IMR-90 (cell line): ENCODE data around the gene FMNL1.

ENCODE experiments used
- CTCF ChIP-seq: conservative IDR thresholded peaks from 2 replicates; pipeline ENCODE4 v1.5.1; 2012; ENCODE audit warnings: mild to moderate bottlenecking, low read depth, low read length, improper control_type of control experiment
- ELK1 ChIP-seq: fragments of 150-350 bp; IDR thresholded peaks from 2 replicates; pipeline ENCODE4 v1.6.1; 2016; ENCODE audit warnings: low read depth, mild to moderate bottlenecking, low read length, moderate library complexity, borderline replicate concordance
- FOS ChIP-seq: fragments of 150-350 bp; IDR thresholded peaks from 2 replicates; pipeline ENCODE4 v1.6.1; 2016; ENCODE audit warnings: low read depth, low read length
- MAFK ChIP-seq: IDR thresholded peaks from 2 replicates; pipeline ENCODE4 v1.6.1; 2012; ENCODE audit warnings: low read depth, low read length, improper control_type of control experiment
- NFE2L2 ChIP-seq: fragments of 150-350 bp; IDR thresholded peaks from 2 replicates; pipeline ENCODE4 v1.6.1; 2016; ENCODE audit warnings: low read depth, mild to moderate bottlenecking, low read length
- POLR2A ChIP-seq: IDR thresholded peaks from 2 replicates; pipeline ENCODE4 v1.6.1; 2012; ENCODE audit warnings: mild to moderate bottlenecking, low read depth, low read length
- RAD21 ChIP-seq: IDR thresholded peaks from 2 replicates; pipeline ENCODE4 v1.6.1; 2012; ENCODE audit warnings: low read length, improper control_type of control experiment
- RCOR1 ChIP-seq: IDR thresholded peaks from 2 replicates; pipeline ENCODE4 v1.6.1; 2012; ENCODE audit warnings: mild to moderate bottlenecking, low read length, improper control_type of control experiment; ENCODE audit not compliant: insufficient replicate concordance
- SMC3 ChIP-seq: fragments of 150-350 bp; IDR thresholded peaks from 2 replicates; pipeline ENCODE4 v1.6.1; 2016; ENCODE audit warnings: low read depth, mild to moderate bottlenecking, antibody characterized with exemption, low read length, moderate library complexity
- USF2 ChIP-seq: fragments of 150-350 bp; IDR thresholded peaks from 2 replicates; pipeline ENCODE4 v1.6.1; 2017; ENCODE audit warnings: mild to moderate bottlenecking, antibody characterized with exemption, low read length, low read depth

GRCh38 chr17:45227926-45228762, 6.5 kb downstream of the FMNL1 start:
- TF ChIP-seq POLR2A (no peak), CTCF (no peak), FOS (no peak), MAFK (no peak), USF2 (no peak), NFE2L2 (no peak), ELK1 (no peak), RAD21 (no peak), SMC3 (no peak), RCOR1 (no peak)
